Lower leg skin (tissue), 3 donors: ENCODE data around the gene COX4I1.

Source experiments
- CTCF ChIP-seq, 3 donors: fragments of 450-650 bp; IDR thresholded peaks; one replicate each; pipeline ENCODE4 v1.5.1; 2016; ENCODE audit warnings: antibody characterized with exemption in 3 of 3, mild to moderate bottlenecking in 3 of 3, moderate library complexity in 2 of 3
- POLR2A ChIP-seq, 2 donors: fragments of 450-650 bp; IDR thresholded peaks; one replicate each; pipeline ENCODE4 v1.6.1; 2016 to 2017; ENCODE audit warnings: antibody characterized with exemption in 2 of 2, mild to moderate bottlenecking in 1 of 2, moderate library complexity in 1 of 2

DNA sequence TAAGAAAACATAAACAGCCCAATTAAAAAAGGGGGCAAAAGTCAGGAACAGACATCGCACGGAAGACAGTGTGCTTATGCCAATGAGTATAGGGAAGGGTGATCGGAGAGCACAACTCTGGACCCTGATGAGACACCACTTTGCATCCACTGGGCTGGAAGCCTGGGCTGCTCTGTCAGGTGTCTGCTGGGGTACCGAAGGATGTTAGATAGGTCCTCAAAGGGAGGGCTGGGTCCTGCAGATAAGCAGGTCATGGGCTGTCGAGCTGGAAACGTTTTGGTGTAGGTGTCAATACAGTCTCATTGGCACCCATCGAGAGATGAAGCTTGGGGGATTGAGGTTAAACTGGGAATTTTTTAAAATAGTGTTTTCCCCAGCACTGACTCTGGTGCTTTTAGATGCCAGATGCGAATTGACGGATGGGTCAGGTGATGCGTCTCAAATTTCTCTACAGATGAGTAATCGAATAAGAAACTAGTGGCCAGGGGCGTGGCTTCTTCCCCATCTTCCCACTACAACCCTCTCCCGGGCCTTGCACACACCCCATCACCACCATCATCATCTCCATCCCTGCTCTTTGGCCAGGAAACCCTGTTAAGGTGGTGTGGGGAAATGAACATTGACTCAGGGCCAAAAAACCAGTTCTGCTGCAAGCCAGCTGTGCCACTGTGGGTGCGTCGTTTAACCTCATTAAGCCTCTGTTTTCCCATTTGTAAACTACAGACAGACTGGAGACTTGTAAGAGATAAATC is 51.7 kb downstream of the COX4I1 start:
- no peak for TF ChIP-seq CTCF (IDR thresholded peaks at IDR 0.05)
- TF ChIP-seq POLR2A (IDR thresholded peaks at IDR 0.05): no peak
